Activated naive CD8-positive, alpha-beta T cell treated with anti-CD3 and anti-CD28 coated beads, Interleukin-2, amount 10 ng/mL, durations not matched to agents 7 days and 5 days (primary cell): ENCODE results near the gene CCDC78. TPM values are rescaled to one million over a fixed set of nuclear protein-coding genes. Genes with fewer than 3 reads are reported as not detected.
A peak's percentile ranks its signal among the peaks of the same experiment; 100 is the strongest.

ENCODE experiments used
- ATAC-seq: fragments of 150-1000 bp; cut with Tn5 transposase; one replicate; pipeline ENCODE4 v1.10.0; 2021; ENCODE audit warnings: low read depth, moderate library complexity
- POLR2A ChIA-PET: fragments of 350-600 bp; sonication (Branson Sonifier 250); formaldehyde crosslinking; loops from one replicate; lab custom pipeline; 2021; ENCODE audit warnings: antibody characterized with exemption; lab: Charles Lee
- DNase-seq: peaks from one replicate; pipeline ENCODE4 v3.0.0; 2021
- H3K27ac Mint-ChIP-seq: one replicate; pipeline ENCODE4 v1.8.0; 2022; ENCODE audit warnings: mild to moderate bottlenecking, mixed read lengths
- H3K27me3 Mint-ChIP-seq: one replicate; pipeline ENCODE4 v1.8.0; 2022; ENCODE audit warnings: mild to moderate bottlenecking, moderate library complexity, mixed read lengths
- H3K36me3 Mint-ChIP-seq: one replicate; pipeline ENCODE4 v1.8.0; 2021; ENCODE audit warnings: mild to moderate bottlenecking, mixed read lengths
- H3K4me1 Mint-ChIP-seq: one replicate; pipeline ENCODE4 v1.8.0; 2021; ENCODE audit warnings: mixed read lengths
- H3K4me3 Mint-ChIP-seq: one replicate; pipeline ENCODE4 v1.8.0; 2022; ENCODE audit warnings: mild to moderate bottlenecking, moderate library complexity, mixed read lengths
- H3K9me3 Mint-ChIP-seq: one replicate; pipeline ENCODE4 v1.8.0; 2021; ENCODE audit warnings: mixed read lengths
- total RNA-seq, 2 experiments: library from RNA; stranded (reverse); gene quantifications; one replicate each; pipeline ENCODE4 v1.2.3, GENCODE V29; 2021

CCDC78 gene
- total RNA-seq, 2 experiments from 2014 or later: 5.8 to 6.1 TPM

DNA sequence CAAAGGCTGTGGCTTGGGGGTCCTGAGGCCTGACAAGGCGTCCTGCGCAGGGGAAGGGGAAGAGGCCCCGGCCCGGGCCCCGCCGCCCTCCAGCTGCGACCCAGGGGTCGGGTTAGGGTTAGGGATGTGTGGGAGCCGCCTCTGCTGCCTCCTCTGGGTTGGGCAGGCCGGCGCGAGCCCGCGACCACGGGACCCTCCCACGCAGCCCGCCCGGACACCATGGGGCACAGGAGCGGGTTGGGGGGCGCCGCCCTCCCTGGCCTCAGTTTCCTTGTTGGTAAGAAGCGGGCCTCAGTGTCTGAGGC is 14.2 kb upstream of the CCDC78 start:
- DNase-seq (no peak), ATAC-seq (peak; percentile 12)
- peak overlapping the region; percentile 70 for H3K27ac Mint-ChIP-seq
- peaks cover 6% of the 10 kb centered on the region for H3K4me1 Mint-ChIP-seq
- H3K4me3 Mint-ChIP-seq: peak overlapping the region; percentile 81
- POLR2A ChIA-PET: interaction anchor here (0.7 to 2.2 kb wide), 10 partner anchors 10 to 73 kb away, joined by 3 to 13 read pairs (median 5); partner anchors contain the start of genes HAGHL, METRN and RHOT2
- no peaks in the 10 kb centered on the region for H3K9me3 Mint-ChIP-seq
- H3K36me3 Mint-ChIP-seq: peaks cover 4% of the 10 kb centered on the region
- no peaks in the 10 kb centered on the region for H3K27me3 Mint-ChIP-seq

DNA sequence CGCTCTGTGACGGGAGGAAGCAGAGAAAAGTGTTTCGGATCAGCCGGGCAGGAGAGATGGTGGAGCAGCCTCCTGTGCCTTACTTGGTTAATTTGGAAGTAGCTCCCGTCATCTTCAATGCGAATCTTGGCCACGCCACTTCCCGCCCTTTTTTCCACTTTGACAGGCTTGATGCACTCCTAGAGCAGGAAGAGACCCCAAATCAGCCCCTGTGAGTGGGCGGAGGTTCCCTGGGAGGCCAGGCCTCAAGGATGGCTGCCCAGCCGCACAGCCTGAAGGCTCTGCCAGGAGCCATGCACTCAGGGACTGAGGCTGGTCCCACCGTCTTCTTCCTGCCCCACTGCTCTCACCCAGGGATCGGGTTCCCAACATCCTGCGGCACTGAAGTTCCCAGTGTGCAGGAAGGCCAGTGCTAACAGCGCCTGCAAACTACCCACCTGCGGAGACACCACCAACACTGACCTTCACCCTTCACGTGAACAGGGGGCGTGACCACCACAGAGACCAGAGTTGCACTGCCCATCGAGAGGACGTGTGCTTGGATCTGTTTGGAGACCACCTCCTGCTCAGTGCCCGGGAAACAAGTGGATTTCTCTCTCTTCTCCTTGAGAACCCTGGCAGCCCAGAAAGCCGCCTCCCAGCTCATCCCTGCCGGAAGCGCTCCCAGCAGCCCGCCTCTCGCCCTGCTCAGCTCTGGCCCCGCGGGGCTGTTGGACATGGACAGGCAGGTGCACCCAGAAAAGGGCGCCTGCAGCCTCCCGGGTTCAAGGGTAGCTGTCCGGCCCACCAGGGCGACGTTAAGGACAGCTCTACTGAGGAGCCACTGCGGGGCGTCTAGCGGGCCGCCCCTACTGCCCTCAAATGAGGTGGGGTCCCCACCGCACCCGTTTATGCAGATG is 13.6 kb upstream of the CCDC78 start:
- peaks cover 6% of the 10 kb centered on the region for H3K36me3 Mint-ChIP-seq
- peak overlapping the region; percentile 63 for H3K27ac Mint-ChIP-seq
- no peaks in the 10 kb centered on the region for H3K27me3 Mint-ChIP-seq
- ATAC-seq: no peak
- no peak for DNase-seq
- no peaks in the 10 kb centered on the region for H3K9me3 Mint-ChIP-seq
- POLR2A ChIA-PET: interaction anchor here (0.7 to 2.2 kb wide), 9 partner anchors 10 to 53 kb away, joined by 3 to 13 read pairs (median 5); partner anchors contain the start of genes HAGHL and METRN
- peaks cover 8% of the 10 kb centered on the region for H3K4me1 Mint-ChIP-seq
- H3K4me3 Mint-ChIP-seq: peak overlapping the region; percentile 81

DNA sequence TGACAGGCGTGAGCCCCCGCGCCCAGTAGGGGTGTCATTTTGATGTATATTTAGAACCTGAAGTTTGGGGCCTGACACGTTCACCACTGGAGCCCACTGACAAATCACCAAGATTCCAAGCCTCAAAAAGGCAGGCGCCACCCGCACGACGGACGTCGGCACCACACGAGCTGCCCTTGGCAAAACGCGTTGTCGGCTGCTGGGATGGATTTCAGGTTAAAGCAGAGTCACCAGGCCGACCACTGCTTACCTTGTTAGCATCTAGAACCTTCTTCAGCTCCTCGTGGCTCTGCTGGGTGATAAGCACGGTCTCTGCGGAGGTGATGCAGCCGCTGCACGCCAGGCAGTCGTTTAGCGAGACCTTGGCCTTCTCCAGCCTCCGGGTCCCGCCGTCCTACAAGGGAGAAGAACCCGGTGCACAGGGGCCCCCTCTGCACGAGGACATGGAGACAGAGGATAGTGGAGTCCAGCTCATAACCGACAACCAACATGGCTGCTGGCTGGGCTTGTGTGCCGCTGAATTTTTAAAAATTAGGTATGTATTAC is 10.8 kb upstream of the CCDC78 start:
- peaks cover 8% of the 10 kb centered on the region for H3K4me1 Mint-ChIP-seq
- no peaks in the 10 kb centered on the region for H3K9me3 Mint-ChIP-seq
- no peak overlapping the region for H3K4me3 Mint-ChIP-seq
- DNase-seq (no peak), ATAC-seq (no peak)
- POLR2A ChIA-PET: interaction anchor here (1.1 kb wide), 1 partner anchor 13 kb away, joined by 3 read pairs; no protein-coding TSS in a partner anchor
- H3K27me3 Mint-ChIP-seq: no peaks in the 10 kb centered on the region
- peaks cover 6% of the 10 kb centered on the region for H3K36me3 Mint-ChIP-seq
- H3K27ac Mint-ChIP-seq: no peak overlapping the region

DNA sequence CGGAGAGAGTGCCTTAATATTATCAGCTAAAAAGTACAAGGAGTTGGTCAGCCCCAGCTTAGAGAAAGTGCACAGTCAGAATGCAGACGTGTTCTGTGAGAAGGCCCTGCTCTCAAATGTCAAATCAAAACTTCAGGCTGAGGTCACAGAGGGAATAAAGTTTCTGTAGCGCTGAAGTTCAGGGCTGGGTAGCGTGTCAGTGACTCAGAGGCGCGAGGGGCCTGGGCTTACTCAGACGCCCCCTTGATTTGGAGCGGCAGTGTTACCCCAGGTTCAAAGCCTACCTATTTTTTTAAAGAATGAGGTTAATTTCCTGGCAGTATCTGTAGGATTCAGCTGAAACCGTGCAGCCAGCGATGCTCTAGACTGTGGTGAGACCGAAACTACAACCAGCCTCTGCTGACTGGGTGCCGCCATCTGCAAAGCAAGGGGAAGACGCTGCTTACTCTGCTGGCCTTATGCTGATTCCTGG is 9.8 kb upstream of the CCDC78 start:
- H3K4me1 Mint-ChIP-seq: peaks cover 8% of the 10 kb centered on the region
- POLR2A ChIA-PET: interaction anchor here (0.7 kb wide), 1 partner anchor 13 kb away, joined by 4 read pairs; no protein-coding TSS in a partner anchor
- H3K36me3 Mint-ChIP-seq: peaks cover 6% of the 10 kb centered on the region
- H3K27me3 Mint-ChIP-seq: no peaks in the 10 kb centered on the region
- no peak overlapping the region for H3K4me3 Mint-ChIP-seq
- DNase-seq (no peak), ATAC-seq (no peak)
- H3K27ac Mint-ChIP-seq: no peak overlapping the region
- H3K9me3 Mint-ChIP-seq: no peaks in the 10 kb centered on the region

DNA sequence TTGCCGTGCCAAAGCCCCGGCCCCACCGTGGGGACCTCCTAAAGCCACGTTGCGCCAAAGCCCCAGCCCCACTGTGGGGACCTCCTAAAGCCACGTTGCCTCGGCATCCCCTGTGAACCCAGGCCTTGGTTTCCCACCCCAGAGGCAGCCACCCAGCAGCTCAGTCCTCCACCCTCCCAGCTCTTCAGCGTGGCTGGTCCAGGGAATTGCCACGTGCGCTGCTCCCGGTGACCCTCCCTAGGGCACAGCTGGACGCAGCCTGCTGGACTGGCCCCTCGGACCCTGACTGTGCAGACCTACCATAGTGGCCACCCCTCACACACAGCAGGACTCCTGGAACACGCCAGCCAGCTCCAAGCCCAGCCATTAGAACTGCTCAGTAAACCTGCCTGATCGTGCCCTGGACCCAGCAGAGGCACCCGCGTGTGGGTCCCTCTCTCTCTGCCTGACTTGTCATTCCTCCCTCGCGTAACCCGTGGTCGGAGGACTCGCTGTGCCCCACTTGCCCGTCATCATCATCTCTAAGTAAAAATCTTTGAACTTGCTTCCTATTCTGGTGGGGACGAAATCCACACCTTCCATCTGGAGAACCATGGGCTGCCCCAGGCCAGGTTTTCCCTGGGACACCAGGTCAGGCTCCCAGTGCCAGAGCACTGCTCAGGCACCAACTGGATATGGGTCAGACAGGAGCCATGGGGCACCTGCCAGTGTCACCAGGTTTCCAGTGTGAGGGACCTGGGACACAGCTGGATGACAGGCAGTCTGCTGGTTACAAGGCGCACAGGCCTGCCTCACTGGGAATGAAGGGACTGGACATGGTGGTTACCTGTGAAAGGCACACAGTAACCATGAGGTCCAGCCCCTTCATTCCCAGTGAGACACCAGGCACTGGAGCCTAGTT is 9.0 kb upstream of the CCDC78 start:
- Mint-ChIP-seq H3K9me3 (no peaks in the 10 kb centered on the region), H3K27me3 (no peaks in the 10 kb centered on the region), H3K27ac (no peak overlapping the region), H3K4me1 (peaks cover 8% of the 10 kb centered on the region), H3K4me3 (no peak overlapping the region), H3K36me3 (peaks cover 6% of the 10 kb centered on the region)
- DNase-seq (no peak), ATAC-seq (no peak)
- POLR2A ChIA-PET: no interaction called here

DNA sequence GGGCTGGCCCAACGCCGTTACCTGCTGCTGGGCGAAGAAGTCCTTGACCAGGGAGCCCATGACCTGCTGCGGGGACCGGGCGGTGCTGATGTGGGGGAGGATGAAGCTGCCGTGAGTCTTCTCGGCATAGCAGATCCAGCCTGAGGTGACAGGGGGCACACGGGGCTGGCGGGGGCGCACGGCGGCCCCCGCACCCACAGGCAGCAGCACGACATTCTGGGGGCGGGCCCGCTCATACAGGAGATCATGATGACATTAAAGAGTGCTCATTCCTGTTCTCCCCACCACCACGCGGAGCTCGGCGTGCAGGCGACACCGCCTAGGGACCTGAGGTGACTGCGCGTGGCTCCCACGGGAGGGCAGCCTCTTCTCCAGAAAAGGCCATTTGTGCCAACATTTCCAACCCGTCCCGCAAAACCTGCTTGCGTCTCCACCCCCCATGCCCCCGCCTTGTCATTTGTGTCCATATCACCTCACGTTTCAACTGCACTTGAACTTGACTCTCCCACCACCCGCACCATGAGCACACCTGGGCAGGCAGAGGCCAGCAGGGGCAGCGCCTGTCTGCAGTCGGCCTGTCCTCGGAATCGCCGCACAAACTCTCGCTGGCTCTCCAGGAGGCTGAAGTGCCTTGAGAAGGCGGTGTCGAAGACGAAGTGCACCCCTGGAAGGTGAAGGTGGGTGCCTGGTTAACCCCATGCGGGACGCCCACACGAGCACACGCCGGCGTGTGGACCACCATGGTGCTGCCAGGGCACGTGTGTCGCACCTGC is 8.2 kb upstream of the CCDC78 start:
- POLR2A ChIA-PET: no interaction called here
- H3K9me3 Mint-ChIP-seq: no peaks in the 10 kb centered on the region
- DNase-seq: no peak
- H3K4me3 Mint-ChIP-seq: no peak overlapping the region
- no peaks in the 10 kb centered on the region for H3K27me3 Mint-ChIP-seq
- no peak overlapping the region for H3K27ac Mint-ChIP-seq
- no peak for ATAC-seq
- H3K36me3 Mint-ChIP-seq: peaks cover 6% of the 10 kb centered on the region
- H3K4me1 Mint-ChIP-seq: peaks cover 6% of the 10 kb centered on the region

DNA sequence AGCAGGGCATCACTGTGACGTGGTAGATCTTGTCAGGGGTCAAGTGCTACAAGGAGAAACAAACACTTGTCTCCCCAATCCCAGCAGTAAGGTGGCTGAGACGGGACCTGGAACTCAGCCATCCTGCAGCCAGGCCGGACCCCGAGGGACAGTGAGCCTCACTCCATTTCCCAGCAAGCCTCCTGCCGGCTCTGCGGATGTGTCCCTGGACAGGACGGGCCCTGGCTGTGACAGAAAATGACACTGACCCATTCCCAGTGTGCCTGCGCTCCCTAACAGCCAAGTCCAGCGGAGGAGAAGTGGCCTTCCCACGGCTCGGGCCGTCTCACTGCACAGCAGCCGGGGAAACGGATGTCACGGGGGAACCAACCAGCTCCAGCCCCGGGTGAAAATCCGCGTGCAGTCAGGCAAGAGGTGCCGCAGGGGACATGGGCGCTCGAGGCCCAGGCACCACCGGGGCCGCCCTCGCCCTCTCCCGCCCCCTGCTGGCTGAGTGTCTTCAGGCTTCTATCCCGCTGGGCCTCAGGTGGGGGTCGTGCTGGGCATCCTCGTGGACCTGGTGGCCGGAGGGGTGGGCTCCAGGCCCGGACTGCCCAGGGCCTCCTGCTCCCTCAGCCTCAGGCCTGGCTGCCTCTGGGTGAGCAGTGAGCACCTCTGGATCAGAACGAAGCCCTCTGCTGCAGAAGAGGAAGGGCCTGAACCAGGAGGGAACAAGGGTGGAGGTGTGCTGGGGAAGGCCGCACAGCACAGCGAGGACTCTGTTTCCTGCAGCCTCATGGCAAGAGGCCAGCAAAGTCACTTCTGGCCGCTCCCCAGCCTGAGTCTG is 7.4 kb upstream of the CCDC78 start:
- no peak for ATAC-seq
- peaks cover 6% of the 10 kb centered on the region for H3K36me3 Mint-ChIP-seq
- POLR2A ChIA-PET: no interaction called here

DNA sequence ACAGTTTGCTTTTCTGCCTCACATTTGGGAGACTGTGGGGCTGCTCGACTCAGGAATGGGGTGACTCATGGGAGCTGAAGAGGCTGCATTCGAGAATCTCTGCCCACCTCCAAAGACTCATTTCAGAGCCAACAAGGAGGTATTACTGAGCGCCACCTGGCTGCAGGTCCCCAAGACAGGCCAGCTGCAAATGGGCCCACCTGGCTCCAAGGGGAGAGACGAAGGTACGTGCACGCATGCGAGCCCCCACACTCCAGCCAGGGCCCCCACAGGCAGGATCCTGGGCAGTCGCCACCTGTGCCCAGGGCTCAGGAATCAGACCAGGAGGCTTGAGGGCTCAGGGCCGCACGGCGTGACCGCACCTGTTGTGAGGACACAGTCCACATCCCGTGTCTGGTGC is 6.7 kb upstream of the CCDC78 start:
- DNase-seq: no peak

More for the DNA sequence above, 7.4 kb upstream of the CCDC78 start:
- Mint-ChIP-seq H3K9me3 (no peaks in the 10 kb centered on the region), H3K27me3 (no peaks in the 10 kb centered on the region), H3K4me1 (peaks cover 4% of the 10 kb centered on the region), H3K27ac (no peak overlapping the region), H3K4me3 (no peak overlapping the region)
- DNase-seq: peak; percentile 67

DNA sequence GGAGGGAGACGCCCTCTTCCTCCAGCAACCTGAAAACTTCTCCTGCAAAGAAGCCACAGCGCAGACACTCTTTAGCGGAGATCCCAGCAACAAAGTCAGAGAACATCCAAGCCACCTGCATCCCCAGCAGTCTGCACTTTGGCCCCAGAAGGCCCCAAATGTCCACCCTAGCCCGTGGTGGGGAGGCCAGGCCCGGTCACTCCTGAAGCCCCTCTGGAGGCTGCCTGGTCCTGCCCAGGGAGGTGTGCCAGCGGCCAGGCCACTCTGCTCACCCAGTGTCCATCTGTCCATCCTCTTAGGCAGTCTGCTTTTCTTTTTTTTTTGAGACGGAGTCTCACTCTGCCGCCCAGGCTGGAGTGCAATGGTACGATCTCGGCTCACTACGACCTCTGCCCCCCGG is 6.1 kb upstream of the CCDC78 start:
- H3K4me1 Mint-ChIP-seq: peaks cover 2% of the 10 kb centered on the region
- no peak overlapping the region for H3K27ac Mint-ChIP-seq
- H3K27me3 Mint-ChIP-seq: no peaks in the 10 kb centered on the region
- no peaks in the 10 kb centered on the region for H3K9me3 Mint-ChIP-seq
- no peak overlapping the region for H3K4me3 Mint-ChIP-seq
- H3K36me3 Mint-ChIP-seq: peaks cover 4% of the 10 kb centered on the region
- POLR2A ChIA-PET: interaction anchor here (1.8 kb wide), 1 partner anchor 11 kb away, joined by 5 read pairs; the partner anchor contains the start of gene ANTKMT
- ATAC-seq (no peak), DNase-seq (no peak)

More for the DNA sequence above, 6.7 kb upstream of the CCDC78 start:
- POLR2A ChIA-PET: interaction anchor here (1.8 kb wide), 1 partner anchor 11 kb away, joined by 5 read pairs; the partner anchor contains the start of gene ANTKMT
- no peak overlapping the region for H3K4me3 Mint-ChIP-seq
- no peak overlapping the region for H3K27ac Mint-ChIP-seq
- no peaks in the 10 kb centered on the region for H3K27me3 Mint-ChIP-seq
- peaks cover 4% of the 10 kb centered on the region for H3K4me1 Mint-ChIP-seq
- H3K36me3 Mint-ChIP-seq: peaks cover 4% of the 10 kb centered on the region
- no peak for ATAC-seq
- no peaks in the 10 kb centered on the region for H3K9me3 Mint-ChIP-seq

DNA sequence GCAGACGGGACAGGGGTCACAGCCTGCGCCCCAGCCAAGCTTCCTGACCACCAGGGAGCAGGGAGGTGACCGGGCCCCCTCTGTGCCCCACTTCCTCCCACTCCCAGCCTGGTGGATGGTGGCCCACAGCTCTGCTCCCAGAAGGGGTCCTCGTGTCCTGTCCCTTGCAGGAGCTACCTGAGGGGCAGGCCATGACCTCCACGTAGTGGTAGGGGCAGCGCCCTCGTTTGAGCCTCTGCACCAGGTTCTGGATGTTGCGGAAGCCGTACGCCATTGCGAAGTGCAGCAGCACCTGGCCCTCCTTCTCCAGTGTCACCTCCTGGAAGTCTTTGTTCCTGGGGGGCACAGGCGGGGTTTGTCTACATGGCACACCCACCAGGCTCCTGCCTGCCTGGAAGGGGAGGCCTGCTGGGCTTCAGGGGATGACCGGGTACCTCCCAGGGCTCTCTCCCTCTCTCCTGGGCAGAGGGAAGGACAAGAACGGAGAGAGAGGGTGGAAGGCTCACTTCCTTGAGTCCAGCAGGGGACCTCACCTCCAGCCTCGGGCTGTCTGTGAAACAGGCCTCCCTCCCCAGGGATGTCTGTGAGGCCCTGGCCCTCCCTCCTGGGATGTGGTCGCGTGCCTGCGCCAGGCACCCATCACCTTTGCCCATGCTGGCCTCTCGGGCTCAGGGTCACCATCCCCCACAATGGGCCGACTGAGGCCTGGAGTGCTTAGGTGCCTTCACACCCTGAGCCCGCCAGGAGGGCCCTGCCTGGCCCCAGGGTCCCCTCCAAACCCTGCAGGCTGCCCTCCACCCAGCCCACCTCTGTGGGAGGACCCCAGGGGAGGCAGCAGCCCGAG is 4.6 kb upstream of the CCDC78 start:
- H3K4me1 Mint-ChIP-seq: peaks cover 2% of the 10 kb centered on the region
- no peak for ATAC-seq
- H3K27me3 Mint-ChIP-seq: no peaks in the 10 kb centered on the region
- POLR2A ChIA-PET: interaction anchor here (1.1 to 1.8 kb wide), 3 partner anchors 9 to 10 kb away, joined by 5 read pairs; partner anchors contain the start of genes ANTKMT and CIAO3
- no peaks in the 10 kb centered on the region for H3K9me3 Mint-ChIP-seq
- H3K36me3 Mint-ChIP-seq: peaks cover 2% of the 10 kb centered on the region
- H3K4me3 Mint-ChIP-seq: no peak overlapping the region
- DNase-seq: no peak
- no peak overlapping the region for H3K27ac Mint-ChIP-seq
